Activated B cell treated with CpG ODN at 0.5 μM for 24 hours (primary cell): ENCODE results near the gene ERC2. TPM values are rescaled to one million over a fixed set of nuclear protein-coding genes. Genes with fewer than 3 reads are reported as not detected.
A peak's percentile ranks its signal among the peaks of the same experiment; 100 is the strongest.

Source experiments
- ATAC-seq: fragments of 200-7000 bp; cut with Tn5 transposase; one replicate; pipeline ENCODE4 v1.10.0; 2021; ENCODE audit warnings: low read depth, mild to moderate bottlenecking, moderate library complexity
- CTCF ChIA-PET: fragments of 350-600 bp; sonication (Branson Sonifier 250); formaldehyde crosslinking; loops from one replicate; lab custom pipeline; 2021; ENCODE audit warnings: antibody characterized with exemption; lab: Charles Lee
- POLR2A ChIA-PET: fragments of 350-600 bp; sonication (Branson Sonifier 250); formaldehyde crosslinking; loops from one replicate; lab custom pipeline; 2021; ENCODE audit warnings: antibody characterized with exemption; lab: Charles Lee
- DNase-seq: peaks from one replicate; pipeline ENCODE4 v3.0.0; 2022
- H3K27ac Mint-ChIP-seq: one replicate; pipeline ENCODE4 v1.8.0; 2020; ENCODE audit warnings: mixed read lengths
- H3K27me3 Mint-ChIP-seq: one replicate; pipeline ENCODE4 v1.8.0; 2021; ENCODE audit warnings: mixed read lengths
- H3K36me3 Mint-ChIP-seq: one replicate; pipeline ENCODE4 v1.8.0; 2021; ENCODE audit warnings: low read depth, mixed read lengths
- H3K4me1 Mint-ChIP-seq: one replicate; pipeline ENCODE4 v1.8.0; 2021; ENCODE audit warnings: mixed read lengths
- H3K4me3 Mint-ChIP-seq: one replicate; pipeline ENCODE4 v1.8.0; 2020; ENCODE audit warnings: mild to moderate bottlenecking, mixed read lengths
- H3K9me3 Mint-ChIP-seq: one replicate; pipeline ENCODE4 v1.8.0; 2020; ENCODE audit warnings: mixed read lengths
- CTCF ChIP-seq: fragments of 200-600 bp; IDR thresholded peaks from one replicate; pipeline ENCODE4 v1.8.0; 2022; ENCODE audit warnings: antibody characterized with exemption, mild to moderate bottlenecking
- intact Hi-C: fragments of 100-400 bp; cut with micrococcal nuclease; formaldehyde crosslinking; loops from one replicate; pipeline ENCODE4 v1.15.1; 2024
- total RNA-seq: library from RNA; stranded (reverse); gene quantifications from 2 replicates; pipeline ENCODE4 v1.2.3, GENCODE V29; 2022

ERC2 gene
- total RNA-seq, 1 donor from 2014 or later: not detected

DNA sequence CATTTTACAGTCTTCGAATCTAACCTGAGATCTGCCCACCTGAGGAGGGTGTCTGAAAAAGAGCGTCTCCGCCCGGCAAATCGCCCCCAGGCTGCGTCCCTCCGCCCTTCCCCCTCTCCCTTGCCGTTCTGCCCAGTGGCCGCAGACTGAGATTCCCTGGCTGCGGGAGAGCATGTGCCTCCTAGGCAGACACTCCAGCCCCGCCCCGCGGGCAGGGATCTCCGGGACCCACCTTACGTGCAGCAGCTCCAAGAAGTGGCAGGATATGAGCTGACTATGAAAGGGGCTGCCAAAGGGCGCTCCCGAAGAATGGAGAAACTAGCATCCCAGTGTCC is 978.5 kb downstream of the ERC2 start:
- Mint-ChIP-seq H3K4me1 (peaks cover 33% of the 10 kb centered on the region), H3K36me3 (no peaks in the 10 kb centered on the region), H3K27me3 (peaks cover 53% of the 10 kb centered on the region), H3K4me3 (peak overlapping the region; percentile 32), H3K9me3 (no peaks in the 10 kb centered on the region), H3K27ac (no peak overlapping the region)
- ChIA-PET CTCF (no interaction called here), POLR2A (no interaction called here)
- ATAC-seq (no peak), DNase-seq (no peak)
- intact Hi-C loops: loop anchor here (5.0 kb wide), 1 partner anchor 1003 kb away; no protein-coding TSS in a partner anchor
- no peak for TF ChIP-seq CTCF

DNA sequence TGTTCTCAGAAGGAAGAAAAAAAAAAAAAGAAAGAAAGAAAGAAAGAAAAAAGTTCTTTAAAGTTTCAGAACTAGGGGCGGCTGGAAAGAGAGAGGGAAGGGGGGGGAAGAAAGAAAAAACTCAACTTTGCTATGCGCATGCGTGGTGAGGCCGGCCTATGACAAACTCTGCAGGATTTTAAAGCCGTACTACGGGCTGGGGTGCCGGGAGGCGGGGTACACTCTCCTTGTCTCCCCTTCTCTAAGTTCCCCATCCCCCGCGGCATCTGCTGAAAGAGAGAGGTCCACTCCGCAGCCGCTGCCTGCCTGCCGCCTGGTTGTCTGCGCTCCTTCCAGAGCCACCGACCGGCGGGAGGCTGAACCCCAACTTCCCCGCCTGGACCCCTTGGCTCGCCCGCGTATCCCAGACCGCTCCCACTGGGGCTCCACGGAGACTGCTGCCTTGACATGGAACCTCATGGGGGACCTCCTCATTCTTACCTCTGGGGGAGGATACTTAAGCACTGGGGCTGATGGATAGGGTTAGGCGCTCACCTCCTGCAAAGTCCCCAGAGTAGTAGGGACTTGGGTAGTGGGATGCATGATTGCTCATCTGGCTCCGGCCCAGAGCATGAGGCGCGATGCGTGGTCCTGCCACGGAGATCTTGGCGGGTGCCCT is 979.7 kb downstream of the ERC2 start:
- ChIA-PET CTCF (no interaction called here), POLR2A (no interaction called here)
- Mint-ChIP-seq H3K27me3 (peaks cover 62% of the 10 kb centered on the region), H3K4me1 (peaks cover 34% of the 10 kb centered on the region), H3K27ac (no peak overlapping the region), H3K36me3 (no peaks in the 10 kb centered on the region), H3K4me3 (peak overlapping the region; percentile 67), H3K9me3 (no peaks in the 10 kb centered on the region)
- intact Hi-C loops: loop anchor here (5.0 kb wide), 1 partner anchor 1004 kb away; no protein-coding TSS in a partner anchor
- ATAC-seq (no peak), DNase-seq (no peak)
- TF ChIP-seq CTCF: no peak

- H3K9me3 Mint-ChIP-seq: no peaks in the 10 kb centered on the region
- ATAC-seq: no peak
- POLR2A ChIA-PET: no interaction called here
- no peak overlapping the region for H3K27ac Mint-ChIP-seq
- H3K4me3 Mint-ChIP-seq: peak overlapping the region; percentile 78
- DNase-seq: no peak
- intact Hi-C loops: loop anchor here (5.0 kb wide), 1 partner anchor 1005 kb away; no protein-coding TSS in a partner anchor
- H3K4me1 Mint-ChIP-seq: peaks cover 34% of the 10 kb centered on the region
- H3K36me3 Mint-ChIP-seq: no peaks in the 10 kb centered on the region
- H3K27me3 Mint-ChIP-seq: peaks cover 69% of the 10 kb centered on the region
- CTCF ChIA-PET: no interaction called here
- no peak for TF ChIP-seq CTCF
Measured at GRCh38 chr3:55487381-55488241, 980.7 kb downstream of the ERC2 start.

- ChIA-PET CTCF (no interaction called here), POLR2A (interaction anchor here (0.7 kb wide), 1 partner anchor 765 kb away, joined by 3 read pairs; no protein-coding TSS in a partner anchor)
- no peak for DNase-seq
- no peak for ATAC-seq
- Mint-ChIP-seq H3K4me1 (peaks cover 34% of the 10 kb centered on the region), H3K4me3 (peak within 1 kb of the TSS; percentile 78), H3K9me3 (no peaks in the 10 kb centered on the region), H3K36me3 (no peaks in the 10 kb centered on the region), H3K27ac (no peak within 1 kb of the TSS), H3K27me3 (peaks cover 65% of the 10 kb centered on the region)
- intact Hi-C loops: loop anchor here (5.0 kb wide), 1 partner anchor 1005 kb away; no protein-coding TSS in a partner anchor
- TF ChIP-seq CTCF: no peak
Measured at GRCh38 chr3:55486857-55487380, 981.3 kb downstream of the ERC2 start, which contains the start of gene WNT5A. WNT5A (minus strand) TSS chr3:55487306; CDS start chr3:55486985, 321 bp downstream.
